GM23248 (cell line): ENCODE measurements around the gene G2E3.

Experiments used
- EZH2 ChIP-seq: fragments of 200-600 bp; sonication (generic); IDR thresholded peaks from 2 replicates; pipeline ENCODE4 v1.6.1; 2018; ENCODE audit warnings: antibody characterized with exemption, mild to moderate bottlenecking; ENCODE audit not compliant: insufficient read depth, poor library complexity, severe bottlenecking
- EZH2phosphoT487 ChIP-seq: fragments of 200-600 bp; sonication (generic); IDR thresholded peaks from 2 replicates; pipeline ENCODE4 v1.6.1; 2018; ENCODE audit warnings: antibody characterized with exemption, moderate library complexity, mild to moderate bottlenecking, low read depth; ENCODE audit not compliant: insufficient read depth

GRCh38 chr14:30528119-30528518 lies 30.8 kb upstream of the G2E3 start:
- TF ChIP-seq EZH2 (no peak), EZH2phosphoT487 (no peak)
